COLO668 (cell line): ENCODE data around the gene TRIM22.
"Not testable (repeated sequence)": the region's sequence is repeated elsewhere in the genome, so short reads cannot be mapped to it uniquely, and the experiment has no call there.

ENCODE experiments used
- DNase-seq: peaks from one replicate; lab custom pipeline; 2025; ENCODE audit not compliant: unreplicated experiment; lab: John Stamatoyannopoulos, UW

TRIM22 gene

DNA sequence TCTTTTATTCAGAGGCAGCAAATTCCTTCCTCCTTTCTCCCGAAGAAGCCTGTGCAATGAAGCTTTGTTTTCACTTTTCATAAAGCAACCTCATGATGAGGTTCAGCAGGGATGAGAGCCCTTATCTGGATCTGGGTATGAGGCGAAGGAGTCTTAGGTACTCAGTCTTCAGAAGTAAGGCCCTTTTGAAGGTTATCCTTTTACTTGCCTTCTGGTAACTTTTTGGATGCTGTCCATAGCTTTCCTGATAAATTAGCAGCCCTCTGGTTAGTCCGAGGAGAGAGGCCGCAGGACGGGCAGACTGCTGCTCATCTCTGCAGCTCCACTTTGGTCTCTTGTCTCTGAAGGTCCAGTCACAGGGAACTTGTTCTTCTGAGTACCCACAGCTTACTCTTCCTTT is 1.1 kb downstream of the TRIM22 start:
- DNase-seq = no peak

DNA sequence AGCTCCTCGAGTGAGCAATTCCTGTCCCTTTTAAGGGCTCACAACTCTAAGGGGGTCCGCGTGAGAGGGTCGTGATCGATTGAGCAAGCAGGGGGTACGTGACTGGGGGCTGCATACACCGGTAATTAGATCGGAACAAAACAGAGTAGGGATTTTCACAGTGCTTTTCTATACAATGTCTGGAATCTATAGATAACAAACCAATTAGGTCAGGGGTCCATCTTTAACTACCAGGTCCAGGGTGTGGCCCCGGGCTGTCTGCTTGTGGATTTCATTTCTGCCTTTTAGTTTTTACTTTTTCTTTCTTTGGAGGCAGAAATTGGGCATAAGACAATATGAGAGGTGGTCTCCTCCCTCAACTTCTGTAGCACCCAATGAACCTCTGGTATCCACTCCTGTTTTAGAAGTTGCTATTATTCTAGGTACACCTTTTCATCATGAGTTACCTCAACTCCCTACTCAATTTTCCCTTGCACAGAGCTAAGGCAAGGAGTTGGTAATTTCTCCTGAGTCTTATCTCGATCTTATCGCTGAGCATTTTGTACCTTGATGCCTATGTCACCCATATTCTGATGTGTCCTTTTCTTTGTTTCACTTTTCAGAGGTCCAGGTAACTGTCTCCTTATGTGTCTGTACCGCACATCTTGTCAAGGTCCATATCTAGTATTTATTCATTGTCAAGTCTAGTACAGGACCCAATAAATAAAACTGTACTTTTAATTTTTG is 1.8 kb downstream of the TRIM22 start:
- DNase-seq = not testable (repeated sequence)

DNA sequence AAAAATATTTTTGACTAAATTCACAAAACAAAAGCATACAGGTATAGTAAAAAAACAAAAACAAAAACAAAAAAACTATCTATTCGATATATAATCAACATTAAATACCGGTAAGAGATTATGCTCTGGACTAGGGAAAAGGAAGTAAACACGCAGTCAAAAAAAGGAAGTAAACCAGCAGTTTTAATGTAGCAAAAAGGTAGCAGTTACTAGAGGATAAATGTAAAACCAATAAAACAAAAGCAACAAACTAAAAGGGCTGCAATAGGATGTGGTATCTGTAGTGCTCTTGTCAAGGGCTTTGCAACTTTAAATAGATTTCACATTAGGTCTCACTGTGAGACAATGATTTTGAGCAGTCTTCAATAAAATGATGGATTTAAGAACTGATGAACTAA is 2.4 kb downstream of the TRIM22 start:
- DNase-seq = no peak

- DNase-seq = no peak
Observed at GRCh38 chr11:5694642-5695041, 5.1 kb downstream of the TRIM22 start.

- no peak for DNase-seq
Observed at GRCh38 chr11:5695580-5695979, 6.0 kb downstream of the TRIM22 start.

GRCh38 chr11:5696210-5696609 is 6.6 kb downstream of the TRIM22 start:
- no peak for DNase-seq

GRCh38 chr11:5698281-5698680 is 8.7 kb downstream of the TRIM22 start:
- DNase-seq = no peak

DNA sequence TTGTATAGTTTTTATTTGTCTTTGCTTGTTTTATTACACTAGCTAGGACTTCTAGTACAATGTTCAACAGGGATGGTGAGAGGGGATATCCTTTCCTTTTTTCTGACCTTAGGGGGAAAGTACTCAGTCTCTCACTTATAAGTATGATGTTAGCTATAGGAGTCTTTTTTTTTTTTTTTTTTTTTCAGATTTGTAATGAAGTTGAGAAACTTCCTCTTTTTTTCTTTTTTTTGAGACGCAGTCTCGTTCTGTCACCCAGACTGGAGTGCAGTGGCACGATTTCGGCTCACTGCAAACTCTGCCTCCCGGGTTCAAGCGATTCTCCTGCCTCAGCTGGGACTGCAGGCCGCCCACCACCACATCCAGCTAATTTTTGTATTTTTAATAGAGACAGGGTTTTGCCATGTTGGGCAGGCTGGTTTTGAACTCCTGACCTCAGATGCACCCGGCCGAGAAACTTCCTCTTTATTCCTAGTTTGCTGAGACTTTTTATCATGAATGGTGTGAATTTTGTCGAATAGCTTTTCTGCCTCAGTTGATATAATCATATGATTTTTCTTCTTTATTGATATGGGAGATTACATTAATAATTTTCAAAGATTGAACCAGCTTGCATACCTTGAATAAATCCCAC is 10.9 kb downstream of the TRIM22 start:
- DNase-seq = no peak

DNA sequence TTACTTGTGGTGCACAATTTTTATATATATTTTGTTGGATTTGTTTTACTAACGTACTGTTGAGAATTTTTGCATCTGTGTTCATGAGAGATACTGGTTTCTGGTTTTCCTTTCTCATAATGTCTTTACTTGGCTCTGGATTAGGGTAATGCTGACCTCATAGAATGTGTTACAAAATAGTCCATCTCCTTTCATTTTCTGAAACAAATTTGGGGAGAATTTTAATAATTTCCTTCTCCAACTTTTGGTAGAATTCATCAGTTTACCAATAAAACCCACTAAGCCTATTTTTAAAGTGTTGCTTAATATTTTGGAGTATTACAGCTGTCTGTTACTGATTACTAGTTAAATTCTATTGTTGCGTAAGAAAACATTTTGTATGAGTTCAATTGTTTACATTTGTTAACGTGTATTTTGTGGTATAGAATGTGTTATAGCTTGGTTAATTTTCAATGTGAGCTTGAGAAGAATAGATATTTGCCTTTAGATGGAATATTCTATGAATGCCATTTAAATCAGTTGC is 11.5 kb downstream of the TRIM22 start:
- DNase-seq = no peak

- DNase-seq = no peak
Observed at GRCh38 chr11:5703741-5704536, 14.3 kb downstream of the TRIM22 start.

GRCh38 chr11:5705688-5706087 is 16.1 kb downstream of the TRIM22 start:
- DNase-seq = no peak

GRCh38 chr11:5712507-5712906 is 22.9 kb downstream of the TRIM22 start:
- DNase-seq = no peak

- DNase-seq = no peak
Observed at GRCh38 chr11:5713695-5714094, 24.1 kb downstream of the TRIM22 start.

DNA sequence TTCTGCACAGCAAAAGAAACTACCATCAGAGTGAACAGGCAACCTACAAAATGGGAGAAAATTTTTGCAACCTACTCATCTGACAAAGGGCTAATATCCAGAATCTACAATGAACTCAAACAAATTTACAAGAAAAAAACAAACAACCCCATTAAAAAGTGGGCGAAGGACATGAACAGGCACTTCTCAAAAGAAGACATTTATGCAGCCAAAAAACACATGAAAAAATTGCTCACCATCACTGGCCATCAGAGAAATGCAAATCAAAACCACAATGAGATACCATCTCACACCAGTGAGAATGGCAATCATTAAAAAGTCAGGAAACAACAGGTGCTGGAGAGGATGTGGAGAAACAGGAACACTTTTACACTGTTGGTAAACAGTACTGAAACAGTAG is 26.9 kb downstream of the TRIM22 start:
- not testable (repeated sequence) for DNase-seq

- no peak for DNase-seq
Observed at GRCh38 chr11:5719703-5720495, 30.3 kb downstream of the TRIM22 start.

- DNase-seq = no peak
Observed at GRCh38 chr11:5722622-5723021, 33.0 kb downstream of the TRIM22 start.

DNA sequence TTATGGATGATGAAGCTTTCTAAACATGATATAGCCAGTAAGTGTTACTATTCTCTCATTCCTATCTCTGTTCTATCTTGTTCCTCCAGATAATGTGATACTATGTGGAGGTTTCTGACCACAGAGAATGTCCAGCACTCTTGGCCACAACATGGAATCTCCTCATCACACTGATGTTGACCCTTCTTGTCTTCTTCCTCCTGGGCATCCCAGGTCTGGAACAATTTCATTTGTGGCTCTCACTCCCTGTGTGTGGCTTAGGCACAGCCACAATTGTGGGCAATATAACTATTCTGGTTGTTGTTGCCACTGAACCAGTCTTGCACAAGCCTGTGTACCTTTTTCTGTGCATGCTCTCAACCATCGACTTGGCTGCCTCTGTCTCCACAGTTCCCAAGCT is 36.8 kb downstream of the TRIM22 start:
- no peak for DNase-seq

DNA sequence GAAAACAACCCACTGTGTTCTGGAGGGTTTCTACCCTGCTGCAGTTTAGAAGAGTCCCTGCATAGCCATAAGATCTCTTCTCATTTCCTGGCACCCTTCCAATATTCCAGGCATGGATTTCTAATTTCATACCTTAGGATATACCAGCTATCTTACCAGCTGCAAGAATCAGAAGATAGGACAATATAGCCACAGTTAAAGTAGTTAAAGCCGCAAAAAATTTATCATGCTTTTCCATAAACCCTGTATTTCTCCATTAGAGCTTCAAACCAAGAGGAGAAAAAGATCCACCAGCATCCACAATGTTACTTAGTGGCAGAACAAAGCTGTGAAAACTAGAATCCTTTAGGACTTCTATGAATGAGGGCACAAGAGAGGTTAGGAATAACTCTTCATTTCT is 38.1 kb downstream of the TRIM22 start:
- no peak for DNase-seq

DNA sequence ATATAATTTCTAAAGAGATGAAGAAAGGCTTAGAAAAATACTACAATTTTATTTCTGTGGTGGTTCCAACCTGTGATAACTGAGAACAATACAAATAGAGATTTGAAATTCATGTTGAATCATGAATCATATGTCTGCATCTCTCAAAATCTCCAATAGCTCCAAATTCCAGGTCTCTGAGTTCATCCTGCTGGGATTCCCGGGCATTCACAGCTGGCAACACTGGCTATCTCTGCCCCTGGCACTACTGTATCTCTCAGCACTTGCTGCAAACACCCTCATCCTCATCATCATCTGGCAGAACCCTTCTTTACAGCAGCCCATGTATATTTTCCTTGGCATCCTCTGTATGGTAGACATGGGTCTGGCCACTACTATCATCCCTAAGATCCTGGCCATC is 46.8 kb downstream of the TRIM22 start, which contains the start of gene OR56B1:
Gene OR56B1, plus strand, starts transcription at position 53 of the 400 bp plus-strand sequence. Its CDS starts 69 bp downstream, at position 122.
- no peak for DNase-seq

DNA sequence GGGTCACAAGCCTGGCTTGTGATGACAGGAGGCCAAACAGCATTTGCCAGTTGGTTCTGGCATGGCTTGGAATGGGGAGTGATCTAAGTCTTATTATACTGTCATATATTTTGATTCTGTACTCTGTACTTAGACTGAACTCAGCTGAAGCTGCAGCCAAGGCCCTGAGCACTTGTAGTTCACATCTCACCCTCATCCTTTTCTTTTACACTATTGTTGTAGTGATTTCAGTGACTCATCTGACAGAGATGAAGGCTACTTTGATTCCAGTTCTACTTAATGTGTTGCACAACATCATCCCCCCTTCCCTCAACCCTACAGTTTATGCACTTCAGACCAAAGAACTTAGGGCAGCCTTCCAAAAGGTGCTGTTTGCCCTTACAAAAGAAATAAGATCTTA is 47.5 kb downstream of the TRIM22 start:
- no peak for DNase-seq
